Brain microvascular endothelial cell (primary cell): Measurements from ENCODE around the gene METTL1.
A peak's percentile ranks its signal among the peaks of the same experiment; 100 is the strongest.

Source experiments
- DNase-seq: peaks from one replicate; pipeline ENCODE4 v3.0.0-alpha.2; 2020
- H3K27ac ChIP-seq: fragments of 250-450 bp; sonication (Bioruptor Pico); 2 replicates; pipeline ENCODE4 v1.5.1; 2020; ENCODE audit warnings: mild to moderate bottlenecking, moderate library complexity
- H3K27me3 ChIP-seq: fragments of 250-450 bp; sonication (Bioruptor Pico); replicated peaks from 2 replicates; pipeline ENCODE4 v1.5.1; 2020; ENCODE audit warnings: mild to moderate bottlenecking
- H3K36me3 ChIP-seq: fragments of 250-450 bp; sonication (Bioruptor Pico); replicated peaks from 2 replicates; pipeline ENCODE4 v1.5.1; 2020; ENCODE audit warnings: mild to moderate bottlenecking
- H3K4me3 ChIP-seq: 2 replicates; pipeline ENCODE4 v1.5.1; 2011; ENCODE audit warnings: low read depth, mild to moderate bottlenecking, control low read depth, low read length, moderate library complexity
- in situ Hi-C: cut with HindIII; loops from 2 replicates; pipeline ENCODE4 v1.10.0; 2017; ENCODE audit warnings: low sequenced_read_pairs, low pct_ligation_motif_present
- TF ChIP-seq, protein P1 (sequence below): IDR thresholded peaks from 2 replicates; pipeline ENCODE4 v1.5.1; 2011; ENCODE audit warnings: low read depth, mild to moderate bottlenecking, moderate library complexity, low read length, control low read depth, inconsistent platforms; ENCODE audit errors: missing control alignments

Gene METTL1

DNA sequence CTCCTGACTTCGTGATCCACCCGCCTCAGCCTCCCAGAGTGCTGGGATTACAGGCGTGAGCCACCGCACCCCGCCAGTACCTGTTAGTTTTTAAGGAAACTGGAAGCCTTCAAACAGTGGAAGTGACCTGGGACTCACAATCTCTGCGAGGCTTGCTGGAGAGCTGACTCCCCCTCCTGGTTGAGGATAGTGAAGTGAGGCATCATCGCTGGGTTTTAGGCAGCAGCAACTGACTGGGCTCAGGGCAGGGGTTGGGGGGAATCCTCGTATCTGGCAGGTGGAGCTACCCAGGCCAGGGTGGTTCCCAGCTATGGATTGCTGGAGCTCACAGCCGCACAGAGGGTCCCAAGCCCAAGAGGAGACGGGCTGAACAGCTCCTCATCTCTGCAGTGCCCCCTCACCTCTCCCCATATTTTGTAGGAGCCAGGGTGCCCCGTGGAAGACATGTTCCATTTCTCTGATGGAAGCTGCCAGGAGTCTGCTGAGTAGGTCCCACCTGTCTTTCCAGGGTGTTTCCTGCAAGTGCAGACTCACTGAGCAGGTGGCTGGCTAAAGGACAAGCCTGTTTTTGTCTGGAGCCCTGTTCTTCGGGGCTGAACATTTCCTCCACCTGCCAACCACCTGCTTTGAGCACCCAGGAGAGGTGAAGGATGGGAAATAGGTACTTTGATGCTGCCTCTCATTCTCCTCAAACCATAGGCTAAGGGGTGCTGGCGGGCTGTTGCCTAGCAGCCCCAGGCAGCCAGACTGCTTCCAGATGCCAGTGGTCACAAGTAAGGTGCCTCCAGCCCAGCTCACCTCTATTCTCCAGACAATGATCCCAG is 43.5 kb upstream of the METTL1 start:
- DNase-seq, result no peak
- in situ Hi-C loops, result no loop called here
- Histone ChIP-seq H3K27ac (no peak overlapping the region), H3K4me3 (no peak overlapping the region), H3K36me3 (peaks cover 10% of the 10 kb centered on the region), H3K27me3 (no peaks in the 10 kb centered on the region)
- TF ChIP-seq, protein P1, sequence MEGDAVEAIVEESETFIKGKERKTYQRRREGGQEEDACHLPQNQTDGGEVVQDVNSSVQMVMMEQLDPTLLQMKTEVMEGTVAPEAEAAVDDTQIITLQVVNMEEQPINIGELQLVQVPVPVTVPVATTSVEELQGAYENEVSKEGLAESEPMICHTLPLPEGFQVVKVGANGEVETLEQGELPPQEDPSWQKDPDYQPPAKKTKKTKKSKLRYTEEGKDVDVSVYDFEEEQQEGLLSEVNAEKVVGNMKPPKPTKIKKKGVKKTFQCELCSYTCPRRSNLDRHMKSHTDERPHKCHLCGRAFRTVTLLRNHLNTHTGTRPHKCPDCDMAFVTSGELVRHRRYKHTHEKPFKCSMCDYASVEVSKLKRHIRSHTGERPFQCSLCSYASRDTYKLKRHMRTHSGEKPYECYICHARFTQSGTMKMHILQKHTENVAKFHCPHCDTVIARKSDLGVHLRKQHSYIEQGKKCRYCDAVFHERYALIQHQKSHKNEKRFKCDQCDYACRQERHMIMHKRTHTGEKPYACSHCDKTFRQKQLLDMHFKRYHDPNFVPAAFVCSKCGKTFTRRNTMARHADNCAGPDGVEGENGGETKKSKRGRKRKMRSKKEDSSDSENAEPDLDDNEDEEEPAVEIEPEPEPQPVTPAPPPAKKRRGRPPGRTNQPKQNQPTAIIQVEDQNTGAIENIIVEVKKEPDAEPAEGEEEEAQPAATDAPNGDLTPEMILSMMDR, result peak; percentile 50

GRCh38 chr12:57813971-57814772 is 42.3 kb upstream of the METTL1 start:
- H3K27ac ChIP-seq, result no peak overlapping the region
- no peak overlapping the region for H3K4me3 ChIP-seq
- no peaks in the 10 kb centered on the region for H3K27me3 ChIP-seq
- in situ Hi-C loops, result no loop called here
- TF ChIP-seq, protein P1, result peak; percentile 23
- DNase-seq, result no peak
- peaks cover 2% of the 10 kb centered on the region for H3K36me3 ChIP-seq

- Histone ChIP-seq H3K36me3 (no peaks in the 10 kb centered on the region), H3K4me3 (no peak overlapping the region), H3K27me3 (no peaks in the 10 kb centered on the region), H3K27ac (no peak overlapping the region)
- DNase-seq, result no peak
- TF ChIP-seq, protein P1, result no peak
- in situ Hi-C loops, result no loop called here
Measured at GRCh38 chr12:57813111-57813970, 41.4 kb upstream of the METTL1 start.

GRCh38 chr12:57811028-57811755 is 39.3 kb upstream of the METTL1 start:
- H3K36me3 ChIP-seq, result peaks cover 4% of the 10 kb centered on the region

More at GRCh38 chr12:57811028-57811755, 39.3 kb upstream of the METTL1 start:
- no peak for DNase-seq
- TF ChIP-seq, protein P1, result no peak
- no peak overlapping the region for H3K4me3 ChIP-seq
- H3K27ac ChIP-seq, result no peak overlapping the region
- no peaks in the 10 kb centered on the region for H3K27me3 ChIP-seq
- in situ Hi-C loops, result no loop called here
